T47D (cell line): ENCODE measurements around the gene TNS4.

Experiments used
- DNase-seq, 2 experiments: peaks; one replicate each; pipeline versions ENCODE4 v3.0.0 to v3.0.0-alpha.2; 2011 to 2012; ENCODE audit warnings: low read depth in 1 of 2, low spot score in 1 of 2
- JUND ChIP-seq: IDR thresholded peaks from 2 replicates; pipeline ENCODE4 v1.6.1; 2012; ENCODE audit warnings: low read depth
- in situ Hi-C: cut with HindIII; loops from 2 replicates; pipeline ENCODE4 v1.10.0; 2016; ENCODE audit warnings: low sequenced_read_pairs, low pct_unique_long_range_greater_than_20kb

TNS4 gene

DNA sequence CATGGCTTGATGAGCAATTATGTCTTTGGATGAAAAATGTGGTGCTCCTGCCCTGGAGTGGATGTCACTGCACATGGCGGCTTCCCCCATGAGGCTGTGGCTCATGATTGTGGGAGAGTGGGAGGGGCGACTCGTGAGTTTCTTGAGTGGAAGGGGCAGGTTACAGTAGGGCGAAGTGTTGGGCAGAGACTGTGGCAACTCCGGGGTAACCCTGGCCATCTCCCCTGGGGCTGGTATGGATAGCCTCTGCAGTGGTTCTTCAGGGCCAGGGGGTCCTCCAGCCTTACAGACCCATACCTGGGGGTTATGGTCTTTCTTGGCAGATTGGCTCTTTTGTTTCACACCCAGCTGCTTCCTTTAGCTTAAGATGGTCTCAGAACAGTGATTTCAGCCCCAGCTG lies 1.3 kb upstream of the TNS4 start:
- DNase-seq = no peak
- TF ChIP-seq JUND = no peak
- in situ Hi-C loops = no loop called here

GRCh38 chr17:40500709-40501108 lies 714 bp downstream of the TNS4 start:
- in situ Hi-C loops = no loop called here
- no peak for DNase-seq
- TF ChIP-seq JUND = no peak

DNA sequence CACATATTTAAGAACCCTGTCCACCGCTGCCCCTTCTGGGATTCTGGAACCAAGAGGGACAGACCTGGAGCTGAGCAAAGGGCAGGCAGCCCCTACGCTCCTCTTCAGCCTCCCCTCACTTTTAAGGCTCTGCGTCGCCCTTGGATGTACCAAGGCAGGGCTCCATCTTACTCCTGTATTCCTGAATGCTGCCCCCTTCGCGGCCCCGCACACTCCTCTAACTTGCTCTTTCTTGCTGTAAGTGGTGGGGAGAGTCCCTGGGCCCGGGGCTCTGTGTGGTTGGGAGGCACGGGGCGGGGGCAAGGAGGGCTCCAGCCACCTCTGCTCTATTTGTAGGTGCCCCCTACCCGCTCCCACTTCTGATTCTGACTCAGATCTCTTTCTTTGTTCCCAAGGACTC lies 1.2 kb downstream of the TNS4 start:
- no peak for DNase-seq
- in situ Hi-C loops = no loop called here
- TF ChIP-seq JUND = no peak

GRCh38 chr17:40499551-40500189 lies 1.8 kb downstream of the TNS4 start:
- in situ Hi-C loops = no loop called here
- no peak for TF ChIP-seq JUND
- peak; percentile 73 to 96 for DNase-seq

- no peak for TF ChIP-seq JUND
- in situ Hi-C loops = no loop called here
- DNase-seq = no peak
Observed at GRCh38 chr17:40498281-40499084, 2.9 kb downstream of the TNS4 start.

DNA sequence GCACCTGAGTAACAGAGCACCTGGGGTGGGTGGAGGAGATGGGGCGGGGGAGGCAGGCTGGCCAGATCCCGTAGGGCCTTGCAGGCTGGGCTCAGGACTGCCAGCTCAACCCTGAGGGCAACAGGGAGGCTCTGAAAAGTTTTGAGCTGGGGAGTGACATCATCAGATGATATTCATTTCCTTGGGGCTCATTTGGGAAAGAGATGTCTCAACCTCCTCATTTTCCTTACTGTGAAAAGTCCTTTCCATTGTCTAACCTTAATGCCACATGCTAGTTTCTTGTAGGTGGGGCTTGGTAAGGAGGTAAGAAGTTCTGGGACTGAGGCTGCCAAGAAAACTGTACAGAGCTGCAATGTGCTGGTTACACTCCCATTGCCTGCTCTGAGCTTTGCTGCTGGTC lies 3.7 kb downstream of the TNS4 start:
- in situ Hi-C loops = no loop called here
- TF ChIP-seq JUND = no peak
- DNase-seq = no peak

DNA sequence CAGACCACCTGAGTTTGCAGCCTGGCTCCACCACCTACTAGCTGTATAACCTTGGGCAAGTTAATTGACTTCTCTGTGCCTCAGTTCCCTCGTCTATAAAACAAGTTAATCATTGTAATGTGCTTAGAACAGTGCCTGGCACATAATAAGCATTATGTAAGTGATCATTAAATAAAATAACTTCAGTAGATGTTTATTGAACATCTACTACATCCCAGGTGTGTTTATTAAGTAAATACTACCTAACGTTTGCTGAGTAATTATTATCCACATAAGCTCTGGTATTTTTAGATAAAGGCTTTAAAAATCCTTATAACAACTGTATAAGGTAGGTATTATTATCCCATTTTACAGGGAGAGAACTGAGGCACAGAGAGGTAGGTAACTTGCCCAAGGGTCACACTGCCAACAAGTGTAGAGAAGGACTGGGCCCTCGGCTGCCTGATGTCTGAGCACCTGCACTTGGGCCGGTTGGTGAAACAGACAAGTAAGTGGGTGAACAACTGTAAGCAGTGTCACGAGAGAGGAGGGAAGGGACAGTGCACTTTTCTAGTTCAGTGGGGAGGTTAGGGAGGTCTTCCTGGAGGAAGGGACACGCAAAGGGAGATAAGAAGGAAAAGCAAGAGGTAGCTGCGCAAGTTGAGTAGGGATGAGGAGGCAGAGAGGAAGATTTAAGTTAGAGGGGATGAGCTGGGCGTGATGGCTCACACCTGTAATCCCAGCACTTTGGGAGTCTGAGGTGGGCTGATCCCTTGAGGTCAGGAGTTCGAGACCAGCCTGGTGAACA lies 4.6 kb downstream of the TNS4 start:
- no peak for TF ChIP-seq JUND
- in situ Hi-C loops = no loop called here
- no peak for DNase-seq

- in situ Hi-C loops = no loop called here
- DNase-seq = no peak
- no peak for TF ChIP-seq JUND
Observed at GRCh38 chr17:40496170-40496569, 5.3 kb downstream of the TNS4 start.

DNA sequence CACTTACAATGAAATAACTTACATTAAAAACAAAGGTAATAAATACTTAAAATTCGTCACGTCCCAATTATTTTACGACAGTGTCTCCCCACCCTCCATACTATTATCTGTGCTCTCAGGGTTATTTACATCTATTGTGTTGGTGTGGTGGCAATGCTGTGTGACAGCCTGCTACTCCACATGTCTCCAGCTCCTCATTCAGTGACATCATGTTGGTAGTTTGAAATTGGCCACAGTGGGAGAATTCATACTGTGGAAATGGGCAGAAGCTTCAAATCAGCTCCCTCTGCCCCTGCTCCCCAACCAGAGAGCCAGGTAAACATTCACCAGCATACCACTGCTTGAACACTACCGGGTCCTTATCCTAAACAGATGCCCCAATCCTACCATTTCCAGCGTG lies 6.3 kb downstream of the TNS4 start:
- no peak for TF ChIP-seq JUND
- no peak for DNase-seq
- in situ Hi-C loops = no loop called here

- no peak for DNase-seq
Observed at GRCh38 chr17:40493697-40494096, 7.7 kb downstream of the TNS4 start.

DNA sequence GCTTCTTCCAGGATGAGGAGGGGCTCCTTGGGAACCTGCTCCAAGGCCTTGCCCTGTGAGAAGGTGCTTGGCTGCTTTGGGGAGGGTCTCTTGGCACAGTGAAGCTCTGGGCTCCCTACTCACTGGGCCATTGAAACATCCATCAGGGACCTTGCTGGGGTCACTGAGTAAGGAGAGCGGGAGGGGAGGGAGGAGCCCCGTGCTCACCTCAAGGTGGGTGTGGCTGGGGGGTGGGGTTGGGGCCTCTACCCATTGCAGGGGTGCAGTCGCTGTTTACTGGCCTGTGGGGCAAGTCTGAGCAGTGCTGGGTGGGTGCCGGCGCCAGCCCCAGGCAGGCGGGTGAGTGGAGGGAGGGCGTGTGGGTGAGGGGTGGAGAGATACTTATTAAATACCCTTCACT lies 9.9 kb downstream of the TNS4 start:
- TF ChIP-seq JUND = no peak
- no peak for DNase-seq
- in situ Hi-C loops = no loop called here

More at GRCh38 chr17:40493697-40494096, 7.7 kb downstream of the TNS4 start:
- in situ Hi-C loops = no loop called here
- no peak for TF ChIP-seq JUND

- TF ChIP-seq JUND = no peak
- DNase-seq = no peak
- in situ Hi-C loops = no loop called here
Observed at GRCh38 chr17:40490982-40491381, 10.4 kb downstream of the TNS4 start.
